GM12875 (cell line): ENCODE measurements around the gene ODF4.
"Not testable (repeated sequence)": the region's sequence is repeated elsewhere in the genome, so short reads cannot be mapped to it uniquely, and the experiment has no call there.

Experiments used
- H3K4me3 ChIP-seq: one replicate; pipeline ENCODE4 v1.5.1; 2011; ENCODE audit warnings: low read depth, low read length, control low read depth
- CTCF ChIP-seq: IDR thresholded peaks from 2 replicates; pipeline ENCODE4 v1.5.1; 2011; ENCODE audit warnings: low read depth, mild to moderate bottlenecking, control low read depth, inconsistent platforms, low read length, moderate library complexity, borderline replicate concordance; ENCODE audit not compliant: insufficient read depth

The ODF4 gene

GRCh38 chr17:8338753-8339140 is 893 bp upstream of the ODF4 start:
- no peak overlapping the region for H3K4me3 ChIP-seq
- no peak for TF ChIP-seq CTCF

GRCh38 chr17:8341456-8341855 is 1.8 kb downstream of the ODF4 start:
- no peak for TF ChIP-seq CTCF
- no peak overlapping the region for H3K4me3 ChIP-seq

- no peak for TF ChIP-seq CTCF
- H3K4me3 ChIP-seq, result no peak overlapping the region
These were observed 5.5 kb downstream of the ODF4 start for GRCh38 chr17:8345052-8345690.

- no peak for TF ChIP-seq CTCF
- H3K4me3 ChIP-seq, result no peak overlapping the region
These were observed 6.5 kb downstream of the ODF4 start for GRCh38 chr17:8345951-8346665.

- H3K4me3 ChIP-seq, result not testable (repeated sequence)
These were observed 7.4 kb downstream of the ODF4 start for GRCh38 chr17:8347001-8347400.

- no peak overlapping the region for H3K4me3 ChIP-seq
- no peak for TF ChIP-seq CTCF
These were observed 10.7 kb downstream of the ODF4 start for GRCh38 chr17:8350339-8350738.

GRCh38 chr17:8353736-8354135 is 14.1 kb downstream of the ODF4 start:
- TF ChIP-seq CTCF, result no peak
- no peak overlapping the region for H3K4me3 ChIP-seq

- H3K4me3 ChIP-seq, result no peak overlapping the region
- TF ChIP-seq CTCF, result no peak
These were observed 14.6 kb downstream of the ODF4 start for GRCh38 chr17:8354236-8354635.
